Activated CD4-positive, alpha-beta T cell treated with anti-CD3 and anti-CD28 coated beads, Interleukin-2, amount 50 U/mL, for 48 hours (primary cell): ENCODE results near the gene RABGGTA.

Experiments used
- DNase-seq, 2 experiments: peaks; one replicate each; pipeline ENCODE4 v3.0.0-alpha.2; 2020

Gene RABGGTA

GRCh38 chr14:24279301-24280186 is 8.1 kb upstream of the RABGGTA start:
- DNase-seq, result peak; percentile 61 to 73

- no peak for DNase-seq
Measured at GRCh38 chr14:24278424-24278823, 7.0 kb upstream of the RABGGTA start.

GRCh38 chr14:24277606-24278321 is 6.4 kb upstream of the RABGGTA start:
- peak; percentile 20 to 48 for DNase-seq

- DNase-seq, result no peak
Measured at GRCh38 chr14:24277071-24277470, 5.7 kb upstream of the RABGGTA start.

- DNase-seq, result peak; percentile 47 to 53
Measured at GRCh38 chr14:24274101-24274543, 2.7 kb upstream of the RABGGTA start.

GRCh38 chr14:24273422-24273998 is 2.1 kb upstream of the RABGGTA start:
- no peak for DNase-seq

- no peak for DNase-seq
Measured at GRCh38 chr14:24272467-24272866, 1.1 kb upstream of the RABGGTA start.

- DNase-seq, result no peak
Measured at GRCh38 chr14:24271834-24272263, 452 bp upstream of the RABGGTA start.

GRCh38 chr14:24270537-24271133 is 762 bp downstream of the RABGGTA start:
- DNase-seq, result no peak

- no peak for DNase-seq
Measured at GRCh38 chr14:24269910-24270536, 1.4 kb downstream of the RABGGTA start.

GRCh38 chr14:24269368-24269767 is 2.0 kb downstream of the RABGGTA start:
- DNase-seq, result no peak

- DNase-seq, result no peak
Measured at GRCh38 chr14:24268225-24268624, 3.2 kb downstream of the RABGGTA start.

- DNase-seq, result no peak
Measured at GRCh38 chr14:24267516-24267915, 3.9 kb downstream of the RABGGTA start.

- DNase-seq, result no peak
Measured at GRCh38 chr14:24266344-24267244, 4.8 kb downstream of the RABGGTA start.

- no peak for DNase-seq
Measured at GRCh38 chr14:24264298-24264697, 7.1 kb downstream of the RABGGTA start.

GRCh38 chr14:24263848-24264247 is 7.5 kb downstream of the RABGGTA start:
- no peak for DNase-seq

- no peak for DNase-seq
Measured at GRCh38 chr14:24262821-24263733, 8.3 kb downstream of the RABGGTA start, which contains the start of gene TGM1. Gene TGM1 (minus strand): TSS chr14:24263177. CDS start chr14:24262352, 825 bp downstream.

GRCh38 chr14:24261969-24262327 is 9.4 kb downstream of the RABGGTA start:
- no peak for DNase-seq

GRCh38 chr14:24261256-24261968 is 10.0 kb downstream of the RABGGTA start:
- DNase-seq, result no peak

- no peak for DNase-seq
Measured at GRCh38 chr14:24260780-24261157, 10.6 kb downstream of the RABGGTA start.
